HL-60 (cell line): ENCODE data around the gene FGG.

ENCODE experiments used
- DNase-seq, 2 experiments: peaks; one replicate each; pipeline ENCODE4 v3.0.0-alpha.2; 2010 to 2020; ENCODE audit warnings: low read depth in 1 of 2, low spot score in 1 of 2
- H3K27ac ChIP-seq: fragments of 250-450 bp; sonication (Bioruptor Pico); replicated peaks from 2 replicates; pipeline ENCODE4 v1.5.1; 2020; ENCODE audit warnings: mild to moderate bottlenecking, moderate library complexity
- H3K27me3 ChIP-seq: fragments of 250-450 bp; sonication (Bioruptor Pico); 2 replicates; pipeline ENCODE4 v1.5.1; 2021; ENCODE audit warnings: mild to moderate bottlenecking, moderate library complexity; ENCODE audit not compliant: insufficient read depth, poor library complexity, severe bottlenecking
- H3K4me3 ChIP-seq: replicated peaks from 2 replicates; pipeline ENCODE4 v1.5.1; 2011; ENCODE audit warnings: mild to moderate bottlenecking, control low read depth, low read length; ENCODE audit not compliant: insufficient read depth
- CTCF ChIP-seq: IDR thresholded peaks from one replicate; pipeline ENCODE4 v1.5.1; 2011; ENCODE audit warnings: low read length, control low read depth, inconsistent platforms; ENCODE audit not compliant: insufficient read depth
- GABPA ChIP-seq: IDR thresholded peaks from 2 replicates; pipeline ENCODE4 v1.6.1; 2012; ENCODE audit warnings: low read depth
- POLR2AphosphoS5 ChIP-seq: IDR thresholded peaks from 2 replicates; pipeline ENCODE4 v1.6.1; 2012; ENCODE audit warnings: low read depth
- REST ChIP-seq: IDR thresholded peaks from 2 replicates; pipeline ENCODE4 v1.6.1; 2012; ENCODE audit warnings: low read depth; ENCODE audit not compliant: insufficient replicate concordance
- SPI1 ChIP-seq: IDR thresholded peaks from 2 replicates; pipeline ENCODE4 v1.6.1; 2012; ENCODE audit warnings: low read depth, mild to moderate bottlenecking, borderline replicate concordance

The FGG gene

GRCh38 chr4:154617820-154618317, 5.4 kb upstream of the FGG start:
- peaks cover 7% of the 10 kb centered on the region for H3K27me3 ChIP-seq
- no peak overlapping the region for H3K27ac ChIP-seq
- TF ChIP-seq CTCF (no peak), SPI1 (no peak), POLR2AphosphoS5 (no peak), GABPA (no peak), REST (no peak)
- no peak for DNase-seq
- H3K4me3 ChIP-seq, result no peak overlapping the region

GRCh38 chr4:154616731-154617130, 4.3 kb upstream of the FGG start:
- Histone ChIP-seq H3K27ac (no peak overlapping the region), H3K4me3 (no peak overlapping the region), H3K27me3 (peaks cover 7% of the 10 kb centered on the region)
- DNase-seq, result no peak
- no peak for TF ChIP-seq SPI1
- TF ChIP-seq GABPA, result no peak
- TF ChIP-seq CTCF, result no peak
- no peak for TF ChIP-seq POLR2AphosphoS5
- TF ChIP-seq REST, result no peak

GRCh38 chr4:154616287-154616686, 3.8 kb upstream of the FGG start:
- Histone ChIP-seq H3K27ac (no peak overlapping the region), H3K27me3 (peaks cover 7% of the 10 kb centered on the region), H3K4me3 (no peak overlapping the region)
- no peak for TF ChIP-seq POLR2AphosphoS5
- TF ChIP-seq SPI1, result no peak
- DNase-seq, result no peak

GRCh38 chr4:154615211-154615610, 2.8 kb upstream of the FGG start:
- DNase-seq, result no peak
- Histone ChIP-seq H3K27me3 (peaks cover 5% of the 10 kb centered on the region), H3K27ac (no peak overlapping the region), H3K4me3 (no peak overlapping the region)
- TF ChIP-seq POLR2AphosphoS5, result no peak
- TF ChIP-seq SPI1, result no peak
- TF ChIP-seq REST, result no peak
- TF ChIP-seq CTCF, result no peak
- no peak for TF ChIP-seq GABPA
